ENCODE measurements around the gene KRT28.

GRCh38 chr17:40778461-40778860 is 21.3 kb downstream of the KRT28 start:
- TF ChIP-seq CTCF (IDR thresholded peaks at IDR 0.05; ENCODE audit: low read depth, low read length) (no peak), EZH2phosphoT487 (IDR thresholded peaks at IDR 0.05; ENCODE audit: low read depth) (no peak)
